IMR-90 (cell line): ENCODE results near the gene DEFB119. TPM values are rescaled to one million over a fixed set of nuclear protein-coding genes. Genes with fewer than 3 reads are reported as not detected.
"Not testable (repeated sequence)": the region's sequence is repeated elsewhere in the genome, so short reads cannot be mapped to it uniquely, and the experiment has no call there.

ENCODE experiments used
- ATAC-seq: fragments of 200-7000 bp; cut with Tn5 transposase; 2 replicates; pipeline ENCODE4 v1.9.1; 2020; ENCODE audit warnings: low read depth, mild to moderate bottlenecking, moderate library complexity
- BruUV-seq: library from RNA; stranded (reverse); fragments of 400-500 nt; replicated peaks from 2 replicates; lab custom pipeline; 2021; lab: Mats Ljungman, UMichigan
- CTCF ChIA-PET: fragments of 300-600 bp; formaldehyde crosslinking; extraction: SDS; loops from one replicate; lab custom pipeline; 2021; ENCODE audit warnings: antibody characterized with exemption; lab: Yijun Ruan, JAX
- POLR2A ChIA-PET: fragments of 300-600 bp; sonication (Branson Sonifier 250); formaldehyde crosslinking; loops from one replicate; lab custom pipeline; 2022; ENCODE audit warnings: antibody characterized with exemption; ENCODE audit not compliant: unreplicated experiment; lab: Charles Lee
- DNase-seq: peaks from one replicate; pipeline ENCODE4 v3.0.0; 2013
- H2AFZ ChIP-seq: replicated peaks from 2 replicates; pipeline ENCODE3; 2013; ENCODE audit warnings: low read length, mild to moderate bottlenecking; ENCODE audit not compliant: poor library complexity
- H2AK5ac ChIP-seq: 2 replicates; pipeline ENCODE4 v1.6.1; 2013; ENCODE audit warnings: low read depth, low read length, inconsistent platforms
- H2AK9ac ChIP-seq: replicated peaks from 2 replicates; pipeline ENCODE3; 2013; ENCODE audit warnings: mild to moderate bottlenecking, low read depth, low read length, moderate library complexity; ENCODE audit not compliant: poor library complexity
- H2BK120ac ChIP-seq: 2 replicates; pipeline ENCODE4 v1.6.1; 2013; ENCODE audit warnings: low read depth, low read length, inconsistent platforms
- H2BK15ac ChIP-seq: 3 replicates; pipeline ENCODE4 v1.6.1; 2013; ENCODE audit warnings: low read depth, low read length, inconsistent platforms
- H2BK20ac ChIP-seq: 2 replicates; pipeline ENCODE4 v1.6.1; 2013; ENCODE audit warnings: low read depth, mild to moderate bottlenecking, inconsistent platforms, low read length, moderate library complexity
- H2BK5ac ChIP-seq: 2 replicates; pipeline ENCODE4 v1.6.1; 2013; ENCODE audit warnings: mild to moderate bottlenecking, low read depth, low read length, inconsistent platforms; ENCODE audit not compliant: poor library complexity, severe bottlenecking
- H3K14ac ChIP-seq: replicated peaks from 2 replicates; pipeline ENCODE4 v1.6.1; 2013; ENCODE audit warnings: low read depth, low read length, inconsistent platforms
- H3K18ac ChIP-seq: 2 replicates; pipeline ENCODE4 v1.6.1; 2013; ENCODE audit warnings: low read depth, low read length, control low read depth
- H3K23ac ChIP-seq: 2 replicates; pipeline ENCODE4 v1.6.1; 2013; ENCODE audit warnings: low read depth, low read length, inconsistent platforms
- H3K27ac ChIP-seq: 2 replicates; pipeline ENCODE4 v1.5.1; 2013; ENCODE audit warnings: mild to moderate bottlenecking, control low read depth, low read length; ENCODE audit not compliant: insufficient read depth
- H3K27me3 ChIP-seq: 2 replicates; pipeline ENCODE4 v1.6.1; 2013; ENCODE audit warnings: low read length; ENCODE audit not compliant: control insufficient read depth, insufficient read depth
- H3K36me3 ChIP-seq: 2 replicates; pipeline ENCODE4 v1.6.1; 2013; ENCODE audit warnings: low read length, mixed read lengths; ENCODE audit not compliant: control insufficient read depth, insufficient read depth
- H3K4ac ChIP-seq: 2 replicates; pipeline ENCODE4 v1.6.1; 2013; ENCODE audit warnings: low read depth, low read length, inconsistent platforms
- H3K4me1 ChIP-seq: 2 replicates; pipeline ENCODE4 v1.6.1; 2013; ENCODE audit warnings: low read length, mixed read lengths; ENCODE audit not compliant: control insufficient read depth, insufficient read depth
- H3K4me2 ChIP-seq: 2 replicates; pipeline ENCODE4 v1.6.1; 2013; ENCODE audit warnings: low read depth, mild to moderate bottlenecking, control low read depth, low read length, moderate library complexity
- H3K4me3 ChIP-seq: 2 replicates; pipeline ENCODE4 v1.5.1; 2013; ENCODE audit warnings: low read depth, mild to moderate bottlenecking, control low read depth, low read length, moderate library complexity; ENCODE audit not compliant: insufficient read depth
- H3K56ac ChIP-seq: 2 replicates; pipeline ENCODE4 v1.6.1; 2013; ENCODE audit warnings: low read length, inconsistent platforms; ENCODE audit not compliant: insufficient read depth; ENCODE audit errors: extremely low read depth
- H3K79me1 ChIP-seq, 2 experiments: 2 replicates each; pipeline ENCODE4 v1.6.1; 2013; ENCODE audit warnings: low read length in 2 of 2, inconsistent platforms in 1 of 2, low read depth in 1 of 2
- H3K9ac ChIP-seq: 2 replicates; pipeline ENCODE4 v1.6.1; 2013; ENCODE audit warnings: low read depth, low read length, control low read depth
- H3K9me1 ChIP-seq: 2 replicates; pipeline ENCODE4 v1.6.1; 2013; ENCODE audit warnings: low read length, inconsistent platforms; ENCODE audit not compliant: insufficient read depth
- H3K9me3 ChIP-seq: 2 replicates; pipeline ENCODE4 v1.6.1; 2013; ENCODE audit warnings: low read length; ENCODE audit not compliant: control insufficient read depth, insufficient read depth
- H4K20me1 ChIP-seq: 2 replicates; pipeline ENCODE4 v1.6.1; 2013; ENCODE audit warnings: low read length, inconsistent platforms; ENCODE audit not compliant: insufficient read depth
- H4K5ac ChIP-seq: 2 replicates; pipeline ENCODE4 v1.6.1; 2013; ENCODE audit warnings: mild to moderate bottlenecking, low read depth, low read length, control low read depth
- H4K8ac ChIP-seq, 2 experiments: 2 replicates each; pipeline ENCODE4 v1.6.1; 2013; ENCODE audit warnings: low read depth in 2 of 2, low read length in 2 of 2, control low read depth in 1 of 2, inconsistent platforms in 1 of 2
- H4K91ac ChIP-seq: 2 replicates; pipeline ENCODE4 v1.6.1; 2013; ENCODE audit warnings: low read depth, low read length, inconsistent platforms; ENCODE audit not compliant: insufficient read depth
- BHLHE40 ChIP-seq: fragments of 150-350 bp; IDR thresholded peaks from 2 replicates; pipeline ENCODE4 v1.6.1; 2016; ENCODE audit warnings: mild to moderate bottlenecking, low read depth, low read length
- FOS ChIP-seq: fragments of 150-350 bp; IDR thresholded peaks from 2 replicates; pipeline ENCODE4 v1.6.1; 2016; ENCODE audit warnings: low read depth, low read length
- RAD21 ChIP-seq: IDR thresholded peaks from 2 replicates; pipeline ENCODE4 v1.6.1; 2012; ENCODE audit warnings: low read length, improper control_type of control experiment
- RCOR1 ChIP-seq: IDR thresholded peaks from 2 replicates; pipeline ENCODE4 v1.6.1; 2012; ENCODE audit warnings: mild to moderate bottlenecking, low read length, improper control_type of control experiment; ENCODE audit not compliant: insufficient replicate concordance
- SMC3 ChIP-seq: fragments of 150-350 bp; IDR thresholded peaks from 2 replicates; pipeline ENCODE4 v1.6.1; 2016; ENCODE audit warnings: low read depth, mild to moderate bottlenecking, antibody characterized with exemption, low read length, moderate library complexity
- WGBS, 2 experiments: methylation state at CpG; one replicate each; pipeline versions ENCODE4 v1.1.5 to v1.1.7; 2013; ENCODE audit warnings: missing lambda C conversion rate in 2 of 2; ENCODE audit not compliant: insufficient read length in 1 of 2; ENCODE audit errors: extremely low coverage in 2 of 2; 5-methylcytosine and 5-hydroxymethylcytosine counted together
- dilution Hi-C: fragments of 300-500 bp; cut with HindIII; formaldehyde crosslinking; loops from one replicate; pipeline ENCODE4 v1.14.3; 2018; ENCODE audit warnings: low sequenced_read_pairs; ENCODE audit not compliant: unreplicated experiment
- in situ Hi-C: fragments of 300-500 bp; cut with MboI; formaldehyde crosslinking; loops from 3 replicates; pipeline ENCODE4 v1.14.3; 2019; ENCODE audit warnings: low sequenced_read_pairs, inconsistent platforms, mixed read lengths
- intact Hi-C: fragments of 100-400 bp; cut with micrococcal nuclease; formaldehyde crosslinking; loops from 2 replicates; pipeline ENCODE4 v1.10.0; 2022
- polyA plus RNA-seq, 3 experiments: library from polyadenylated mRNA; depleted of rRNA; stranded (reverse); fragments of >200 nt; gene quantifications; 2 replicates each; pipeline ENCODE4 v1.2.3, GENCODE V29; 2012; ENCODE audit warnings: low replicate concordance in 1 of 3
- total RNA-seq: library from RNA; depleted of rRNA; stranded (reverse); fragments of >200 nt; gene quantifications from 2 replicates; pipeline ENCODE4 v1.2.3, GENCODE V29; 2012

The DEFB119 gene
- total and polyA plus RNA-seq, 2 of the 4 experiments (the other 2 are of a cell fraction) = not detected

- Histone ChIP-seq H2AK9ac (no peak overlapping the region), H4K5ac (no peak overlapping the region), H4K91ac (no peak overlapping the region), H3K4me2 (no peak overlapping the region), H3K4ac (no peak overlapping the region), H2BK15ac (no peak overlapping the region), H3K4me3 (no peak overlapping the region), H3K14ac (no peak overlapping the region), H2BK20ac (no peak overlapping the region), H4K20me1 (no peaks in the 10 kb centered on the region), H3K79me1 (no peaks in the 10 kb centered on the region), H2AFZ (no peak overlapping the region), H3K36me3 (no peaks in the 10 kb centered on the region), H3K27ac (no peak overlapping the region), H2AK5ac (no peak overlapping the region), H2BK120ac (no peak overlapping the region), H3K23ac (no peak overlapping the region), H3K18ac (no peak overlapping the region), H3K9ac (no peak overlapping the region), H3K27me3 (no peaks in the 10 kb centered on the region), H3K9me1 (no peaks in the 10 kb centered on the region), H2BK5ac (no peak overlapping the region), H3K9me3 (no peaks in the 10 kb centered on the region), H3K4me1 (no peaks in the 10 kb centered on the region), H4K8ac (no peak overlapping the region), H3K56ac (no peak overlapping the region)
- ATAC-seq (no peak), DNase-seq (no peak)
- dilution Hi-C loops (no loop called here), intact Hi-C loops (no loop called here), in situ Hi-C loops (no loop called here)
- CTCF ChIA-PET = interaction anchor here (1.9 kb wide), 1 partner anchor 10 kb away, joined by 6 read pairs; the partner anchor contains the start of gene DEFB123
- BruUV-seq = no TSS peak
- TF ChIP-seq FOS = no peak
- no peak for TF ChIP-seq SMC3
- no peak for TF ChIP-seq BHLHE40
- TF ChIP-seq RCOR1 = no peak
- no peak for TF ChIP-seq RAD21
- WGBS, 2 experiments = no CpG with 5 or more reads among the region's 4 CpGs
- POLR2A ChIA-PET = no interaction called here
Measured at GRCh38 chr20:31430568-31431115, 40.3 kb upstream of the DEFB119 start.

GRCh38 chr20:31427576-31427975 lies 37.2 kb upstream of the DEFB119 start:
- H3K23ac ChIP-seq, intact Hi-C loops, BruUV-seq, in situ Hi-C loops, H3K9ac ChIP-seq, POLR2A ChIA-PET, H2BK120ac ChIP-seq, H2AFZ ChIP-seq, dilution Hi-C loops, H4K20me1 ChIP-seq, H2BK15ac ChIP-seq, H4K5ac ChIP-seq, H3K27ac ChIP-seq, H2AK5ac ChIP-seq, H2AK9ac ChIP-seq, H4K91ac ChIP-seq, H3K4me1 ChIP-seq, H2BK20ac ChIP-seq, H3K79me1 ChIP-seq, H3K4ac ChIP-seq, H4K8ac ChIP-seq, H3K9me3 ChIP-seq, H3K4me3 ChIP-seq, H3K56ac ChIP-seq, H2BK5ac ChIP-seq, ATAC-seq, H3K9me1 ChIP-seq, CTCF ChIA-PET, H3K4me2 ChIP-seq, H3K18ac ChIP-seq, DNase-seq, H3K14ac ChIP-seq, H3K36me3 ChIP-seq, H3K27me3 ChIP-seq: not testable (repeated sequence)
- WGBS, 2 experiments = no CpG with 5 or more reads among the region's 31 CpGs
